ENCODE data around the gene TAL1.

Gene TAL1

DNA sequence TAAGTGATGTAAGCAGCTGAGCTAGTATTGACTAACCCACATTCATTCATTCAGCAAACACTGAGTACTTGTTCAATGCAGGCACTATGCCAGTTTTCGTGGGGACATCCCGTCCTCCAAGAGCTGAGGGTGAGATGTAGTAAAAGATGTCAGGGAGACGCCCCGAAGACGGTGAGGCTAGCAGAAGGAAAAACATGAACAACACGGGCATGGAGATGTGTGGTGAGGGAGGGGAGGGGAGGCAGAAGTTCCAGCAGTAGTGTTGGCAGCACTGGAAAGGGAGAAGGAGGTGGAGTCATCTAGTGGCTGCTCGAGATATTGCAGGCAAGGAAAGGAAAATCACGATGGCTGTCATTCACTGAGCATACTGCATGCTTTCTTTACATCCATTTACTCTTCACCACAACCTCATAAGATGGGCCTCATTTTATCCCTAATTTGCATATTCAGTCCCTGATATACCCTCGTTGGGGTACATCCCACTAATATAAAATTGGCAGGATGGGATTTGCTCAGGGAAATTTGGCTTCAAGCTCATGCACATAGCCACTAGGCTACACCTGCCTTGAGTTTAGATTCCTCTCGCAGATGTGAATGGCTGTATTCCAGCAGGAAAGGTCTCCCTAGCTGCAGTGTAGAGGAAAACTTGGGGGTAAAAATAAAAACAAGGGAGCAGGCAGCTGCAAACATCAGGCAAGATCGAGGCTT is 56.6 kb downstream of the TAL1 start:
- DNase-seq (ENCODE audit: low read depth in 2 of 2), result peak in 1 of 2 donors; percentile 31

DNA sequence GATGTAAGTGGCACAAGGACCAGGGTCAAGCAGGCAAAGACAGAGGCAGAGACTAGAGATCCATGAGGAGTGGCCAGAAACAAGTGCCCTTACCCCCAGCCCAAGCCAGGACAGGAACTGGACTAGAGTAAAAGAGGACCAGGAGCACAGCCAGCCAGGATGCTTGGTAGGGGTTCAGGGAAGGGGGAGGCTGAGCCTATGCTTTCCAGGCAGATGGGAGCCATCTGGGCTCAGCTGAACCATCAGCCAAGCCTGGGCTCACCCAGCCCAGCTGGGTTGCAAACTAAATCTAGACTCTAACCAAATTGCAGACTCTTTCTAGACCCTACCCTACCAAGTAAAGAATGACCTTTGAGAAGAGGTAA is 57.4 kb downstream of the TAL1 start:
- no peak for DNase-seq (ENCODE audit: low read depth in 2 of 2)

DNA sequence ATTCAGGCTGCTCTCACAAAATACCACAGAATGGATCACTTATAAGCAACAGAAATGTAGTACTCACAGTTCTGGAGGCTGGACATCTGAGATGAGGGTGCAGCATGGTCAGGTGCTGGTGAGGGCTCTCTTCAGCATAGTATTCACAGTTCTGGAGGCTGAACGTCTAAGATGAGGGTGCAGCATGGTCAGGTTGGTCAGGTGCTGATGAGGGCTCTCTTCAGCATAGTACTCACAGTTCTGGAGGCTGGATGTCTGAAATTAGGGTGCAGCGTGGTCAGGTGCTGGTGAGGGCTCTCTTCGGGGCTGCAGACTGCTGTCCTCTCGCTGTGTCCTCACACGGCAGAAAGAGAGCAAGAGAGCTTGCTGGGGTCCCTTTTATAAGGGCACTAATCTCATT is 59.2 kb downstream of the TAL1 start:
- DNase-seq (ENCODE audit: low read depth in 2 of 2), result no peak

Data from stimulated activated CD4-positive, alpha-beta T cell treated with anti-CD3 and anti-CD28 coated beads, Interleukin-15, amount 100 ng/mL, for 48 hours (primary cell).